ENCODE results near the gene PTX4.

DNA sequence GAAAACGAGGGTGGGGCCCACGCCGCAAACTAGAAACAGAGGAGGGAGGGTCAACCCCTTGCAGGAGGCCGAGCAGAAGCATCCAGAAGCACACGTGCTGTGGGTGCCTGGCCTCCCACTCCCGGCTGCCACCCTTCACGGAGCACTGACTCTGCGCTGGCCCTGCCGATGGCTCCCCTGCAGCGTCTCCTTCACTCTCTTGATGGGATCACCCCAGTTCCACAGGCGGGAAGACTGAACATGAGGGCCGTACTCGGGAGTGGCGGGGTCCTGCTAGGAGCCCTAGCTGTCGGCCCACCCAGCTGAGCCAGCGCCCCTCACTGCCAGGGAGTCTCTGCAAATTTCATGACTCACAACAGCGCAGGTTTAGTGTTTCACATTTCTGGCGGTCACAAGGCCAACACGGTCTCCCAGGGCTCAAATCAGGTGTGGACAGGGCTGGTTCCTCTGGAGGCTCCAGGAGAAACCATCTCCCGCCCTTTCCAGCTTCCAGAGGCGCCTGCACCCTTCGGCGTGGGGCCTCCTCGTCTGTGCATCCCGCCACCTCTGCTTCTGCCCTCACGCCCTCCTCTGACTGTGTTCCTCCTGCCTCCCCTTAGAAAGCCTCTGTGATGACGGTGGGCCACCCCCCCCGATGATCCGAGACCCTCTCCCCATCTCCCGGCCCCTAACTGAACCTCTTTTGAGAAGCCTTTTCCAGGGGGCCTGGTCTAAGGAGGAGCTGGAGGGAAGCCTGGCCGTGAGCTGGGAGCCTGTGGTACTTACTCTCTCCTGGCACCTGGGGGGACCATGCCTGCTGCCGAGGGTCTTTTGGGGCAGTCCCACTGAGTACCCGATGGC, 2.0 kb downstream of the PTX4 start:
- TF ChIP-seq, protein P1, sequence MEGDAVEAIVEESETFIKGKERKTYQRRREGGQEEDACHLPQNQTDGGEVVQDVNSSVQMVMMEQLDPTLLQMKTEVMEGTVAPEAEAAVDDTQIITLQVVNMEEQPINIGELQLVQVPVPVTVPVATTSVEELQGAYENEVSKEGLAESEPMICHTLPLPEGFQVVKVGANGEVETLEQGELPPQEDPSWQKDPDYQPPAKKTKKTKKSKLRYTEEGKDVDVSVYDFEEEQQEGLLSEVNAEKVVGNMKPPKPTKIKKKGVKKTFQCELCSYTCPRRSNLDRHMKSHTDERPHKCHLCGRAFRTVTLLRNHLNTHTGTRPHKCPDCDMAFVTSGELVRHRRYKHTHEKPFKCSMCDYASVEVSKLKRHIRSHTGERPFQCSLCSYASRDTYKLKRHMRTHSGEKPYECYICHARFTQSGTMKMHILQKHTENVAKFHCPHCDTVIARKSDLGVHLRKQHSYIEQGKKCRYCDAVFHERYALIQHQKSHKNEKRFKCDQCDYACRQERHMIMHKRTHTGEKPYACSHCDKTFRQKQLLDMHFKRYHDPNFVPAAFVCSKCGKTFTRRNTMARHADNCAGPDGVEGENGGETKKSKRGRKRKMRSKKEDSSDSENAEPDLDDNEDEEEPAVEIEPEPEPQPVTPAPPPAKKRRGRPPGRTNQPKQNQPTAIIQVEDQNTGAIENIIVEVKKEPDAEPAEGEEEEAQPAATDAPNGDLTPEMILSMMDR (IDR thresholded peaks at IDR 0.05), result no peak
- no peak for TF ChIP-seq EP300 (IDR thresholded peaks at IDR 0.05)

Measured in gastroesophageal sphincter (tissue), 3 donors.